Fibroblast of gingiva (primary cell): ENCODE data around the gene RNF144B.
A peak's percentile ranks its signal among the peaks of the same experiment; 100 is the strongest.
"Not testable (repeated sequence)": the region's sequence is repeated elsewhere in the genome, so short reads cannot be mapped to it uniquely, and the experiment has no call there.

Experiments used
- DNase-seq: peaks from one replicate; pipeline ENCODE4 v3.0.0-alpha.2; 2011; ENCODE audit warnings: low read depth

Gene RNF144B

GRCh38 chr6:18371656-18372055, 15.5 kb upstream of the RNF144B start:
- DNase-seq: no peak

GRCh38 chr6:18380158-18380836, 6.9 kb upstream of the RNF144B start:
- peak; percentile 34 for DNase-seq

GRCh38 chr6:18380851-18381250, 6.3 kb upstream of the RNF144B start:
- no peak for DNase-seq

- DNase-seq: no peak
These were observed 3.7 kb upstream of the RNF144B start for GRCh38 chr6:18383441-18383840.

GRCh38 chr6:18384621-18385020, 2.5 kb upstream of the RNF144B start:
- no peak for DNase-seq

- DNase-seq: peak; percentile 75
These were observed 713 bp upstream of the RNF144B start for GRCh38 chr6:18386298-18386976.

- DNase-seq: no peak
These were observed 1.1 kb downstream of the RNF144B start for GRCh38 chr6:18388271-18388670.

GRCh38 chr6:18388942-18389341, 1.8 kb downstream of the RNF144B start:
- DNase-seq: peak; percentile 86

- peak; percentile 72 for DNase-seq
These were observed 2.3 kb downstream of the RNF144B start for GRCh38 chr6:18389479-18389878.

GRCh38 chr6:18390476-18390875, 3.3 kb downstream of the RNF144B start:
- no peak for DNase-seq

- DNase-seq: no peak
These were observed 3.9 kb downstream of the RNF144B start for GRCh38 chr6:18391023-18391422.

- DNase-seq: no peak
These were observed 5.3 kb downstream of the RNF144B start for GRCh38 chr6:18392346-18392877.

GRCh38 chr6:18393698-18394097, 6.5 kb downstream of the RNF144B start:
- DNase-seq: no peak

- no peak for DNase-seq
These were observed 8.2 kb downstream of the RNF144B start for GRCh38 chr6:18395177-18395855.

GRCh38 chr6:18395856-18396197, 8.7 kb downstream of the RNF144B start:
- no peak for DNase-seq

- no peak for DNase-seq
These were observed 10.6 kb downstream of the RNF144B start for GRCh38 chr6:18397701-18398100.

GRCh38 chr6:18398225-18398624, 11.1 kb downstream of the RNF144B start:
- DNase-seq: not testable (repeated sequence)

GRCh38 chr6:18400831-18401446, 13.8 kb downstream of the RNF144B start:
- peak; percentile 49 for DNase-seq

GRCh38 chr6:18404965-18405364, 17.8 kb downstream of the RNF144B start:
- DNase-seq: not testable (repeated sequence)

GRCh38 chr6:18405477-18406293, 18.5 kb downstream of the RNF144B start:
- DNase-seq: peak; percentile 92

- DNase-seq: peak; percentile 53
These were observed 20.0 kb downstream of the RNF144B start for GRCh38 chr6:18406955-18407749.
